ENCODE results near the gene GALNT1.

Gene GALNT1

DNA sequence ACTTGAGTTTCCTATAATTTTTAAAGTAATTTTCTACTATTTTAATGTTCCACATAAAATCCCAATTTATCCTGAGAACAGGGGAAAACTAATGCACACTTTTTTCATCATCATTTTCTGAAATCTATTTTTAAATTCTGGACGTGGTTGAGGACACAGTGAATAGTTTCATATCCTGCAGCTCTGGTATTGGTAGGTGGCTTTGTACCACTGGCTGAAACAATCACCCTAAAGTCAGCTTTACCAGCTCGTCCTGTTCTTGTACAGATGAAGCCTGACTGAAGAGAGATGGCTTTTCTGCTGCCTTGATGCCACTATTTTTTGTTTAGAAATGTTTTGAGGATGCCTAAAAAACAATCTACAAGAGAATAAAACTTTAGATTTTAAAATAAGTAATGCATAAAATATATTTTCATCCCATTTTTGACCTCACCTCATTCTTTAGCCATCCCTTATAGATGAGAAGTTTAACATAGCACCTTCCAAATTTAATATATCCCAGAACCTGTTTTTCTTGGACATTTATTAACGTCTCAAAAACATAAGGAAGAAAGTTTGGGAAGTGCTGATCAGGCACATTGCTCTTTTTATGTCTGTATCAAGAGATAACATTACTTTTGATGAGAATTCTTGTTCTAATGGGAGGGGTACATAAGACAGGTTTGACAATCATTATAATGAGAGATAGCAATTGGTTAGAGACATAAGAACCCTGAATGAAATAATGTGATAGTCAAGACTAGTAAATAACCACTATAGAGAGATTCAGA lies 80.9 kb downstream of the GALNT1 start:
- H3K4me3 ChIP-seq (ENCODE audit: low read depth, low read length), result no peak overlapping the region

DNA sequence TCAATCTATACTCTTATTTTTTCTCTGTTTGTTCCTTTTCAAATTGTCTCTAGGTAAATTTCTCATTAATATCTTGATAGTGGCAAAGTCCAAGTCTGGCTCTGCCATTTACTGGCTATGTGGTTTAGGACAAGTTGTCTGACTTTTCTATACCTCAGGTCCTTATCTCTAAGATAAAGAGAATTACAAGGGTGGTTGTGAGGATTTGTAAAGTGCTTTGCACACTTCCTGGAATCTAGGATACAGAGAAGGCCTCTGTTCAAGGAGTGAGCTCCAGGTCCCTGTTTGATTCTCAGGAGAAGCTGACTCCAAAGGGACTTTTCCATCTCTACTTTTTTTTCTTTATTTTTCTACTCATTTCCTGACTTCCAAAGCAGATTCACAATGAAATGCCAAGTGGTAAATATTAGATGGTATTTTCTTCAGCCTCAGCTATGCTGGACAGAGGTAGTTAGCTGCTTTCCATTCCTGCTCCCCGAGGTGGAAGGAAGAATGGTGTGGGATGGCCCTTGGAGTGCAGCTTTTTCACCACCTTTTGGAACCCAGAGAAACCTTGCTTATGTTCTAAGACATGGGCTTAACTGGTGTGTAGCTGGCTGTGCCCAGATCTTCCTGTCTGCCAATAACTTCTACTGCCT lies 90.5 kb downstream of the GALNT1 start:
- no peak overlapping the region for H3K4me3 ChIP-seq (ENCODE audit: low read depth, low read length)

DNA sequence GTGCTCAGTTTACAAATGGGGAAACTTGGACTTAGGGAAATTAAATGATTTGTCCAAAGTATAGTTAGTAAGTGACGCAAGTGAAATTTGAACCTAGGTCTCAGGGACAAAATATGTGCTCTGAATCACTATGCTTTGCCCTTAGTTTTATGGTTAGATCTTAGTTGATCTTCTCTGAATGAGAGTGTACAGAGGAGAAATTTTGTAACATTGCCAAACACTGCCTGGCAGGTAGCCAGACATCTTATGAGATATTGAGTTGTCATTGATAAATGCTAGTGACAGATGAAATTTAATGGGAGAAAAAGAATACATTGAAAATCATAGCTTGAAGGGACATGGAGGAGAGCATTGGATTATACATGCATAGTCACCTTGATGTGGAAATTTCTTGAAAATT lies 91.4 kb downstream of the GALNT1 start:
- no peak overlapping the region for H3K4me3 ChIP-seq (ENCODE audit: low read depth, low read length)

DNA sequence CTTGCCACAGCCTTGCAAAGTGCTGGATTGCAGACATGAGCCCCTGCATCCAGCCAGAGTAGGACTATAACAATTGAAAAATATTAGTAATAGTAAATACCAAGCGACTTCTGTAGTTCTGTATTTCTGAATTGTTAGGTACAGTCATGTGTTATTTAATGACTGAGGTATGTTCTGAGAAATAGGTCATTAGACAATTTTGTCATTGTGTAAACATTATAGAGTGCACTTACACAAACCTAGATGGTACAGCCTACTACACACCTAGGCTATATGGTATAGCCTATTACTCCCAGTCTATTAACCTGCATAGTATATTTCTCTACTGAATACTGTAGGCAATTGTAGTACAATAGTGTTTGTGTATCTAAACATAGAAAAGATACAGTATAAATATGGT lies 92.1 kb downstream of the GALNT1 start:
- no peak overlapping the region for H3K4me3 ChIP-seq (ENCODE audit: low read depth, low read length)

DNA sequence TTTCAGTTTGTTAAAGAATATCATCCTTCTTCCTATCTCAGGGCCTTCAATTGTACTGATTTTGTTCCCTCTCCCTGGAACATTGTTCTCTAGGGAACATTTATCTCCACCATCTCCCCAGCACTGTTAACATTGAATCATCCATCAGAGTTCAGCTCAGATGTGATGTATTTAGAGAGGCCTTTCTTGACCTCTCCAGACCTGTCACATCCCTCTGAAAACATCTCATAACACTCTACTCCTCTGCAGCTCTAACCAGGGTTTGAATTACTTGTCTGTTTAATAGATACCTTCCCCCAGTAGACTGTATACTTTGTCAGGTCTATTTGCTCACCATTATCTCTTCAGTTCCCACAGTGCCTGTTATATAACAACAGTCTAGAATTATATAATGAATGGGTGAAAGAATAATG lies 98.6 kb downstream of the GALNT1 start:
- no peak overlapping the region for H3K4me3 ChIP-seq (ENCODE audit: low read depth, low read length)

DNA sequence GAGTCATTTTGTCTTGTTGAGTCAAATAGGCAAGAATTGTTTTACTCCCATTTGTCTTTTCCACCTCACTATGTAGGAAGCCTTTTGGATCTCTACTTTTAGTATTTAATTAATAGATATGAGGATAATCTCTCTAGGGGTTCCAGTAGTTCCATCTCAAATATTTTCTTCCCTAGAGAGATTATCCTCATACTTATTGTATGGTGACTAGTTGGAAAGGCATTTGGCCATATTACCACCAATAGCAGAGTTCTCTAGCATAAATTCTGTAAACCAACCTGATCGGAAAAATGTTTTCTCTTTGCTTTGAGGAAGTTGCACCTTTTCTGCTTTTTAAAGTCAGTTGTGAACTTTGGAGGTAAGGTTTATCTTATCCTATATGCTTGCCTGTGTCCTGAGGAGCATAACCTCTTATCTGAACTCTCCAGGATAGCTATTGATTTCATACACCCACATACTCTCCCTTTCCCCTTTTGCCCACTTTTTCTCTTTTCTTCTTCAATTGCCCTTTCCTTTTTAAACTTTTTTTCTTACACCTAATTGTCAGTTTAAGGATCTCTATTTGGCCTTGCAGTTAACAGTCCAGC lies 100.8 kb downstream of the GALNT1 start:
- no peak overlapping the region for H3K4me3 ChIP-seq (ENCODE audit: low read depth, low read length)

DNA sequence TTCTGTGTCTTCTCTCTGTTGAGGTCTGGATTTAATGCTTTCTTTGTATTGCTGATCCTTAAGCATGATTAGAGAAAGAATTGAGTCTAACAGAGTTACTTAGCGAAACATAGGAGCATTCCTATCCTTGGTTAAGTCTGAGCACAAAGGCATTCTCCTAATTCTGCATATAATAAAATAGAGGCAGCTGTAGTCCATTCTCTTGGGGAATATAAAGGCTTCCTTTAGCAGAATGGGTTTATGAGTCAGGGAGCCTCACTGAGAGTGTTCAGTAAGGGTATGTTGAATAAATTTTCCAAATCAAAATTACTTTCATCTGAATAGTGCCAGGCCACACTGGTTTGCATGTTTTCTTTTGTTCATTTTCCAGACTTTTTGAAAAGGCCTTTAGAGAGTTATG lies 101.5 kb downstream of the GALNT1 start:
- H3K4me3 ChIP-seq (ENCODE audit: low read depth, low read length), result no peak overlapping the region

DNA sequence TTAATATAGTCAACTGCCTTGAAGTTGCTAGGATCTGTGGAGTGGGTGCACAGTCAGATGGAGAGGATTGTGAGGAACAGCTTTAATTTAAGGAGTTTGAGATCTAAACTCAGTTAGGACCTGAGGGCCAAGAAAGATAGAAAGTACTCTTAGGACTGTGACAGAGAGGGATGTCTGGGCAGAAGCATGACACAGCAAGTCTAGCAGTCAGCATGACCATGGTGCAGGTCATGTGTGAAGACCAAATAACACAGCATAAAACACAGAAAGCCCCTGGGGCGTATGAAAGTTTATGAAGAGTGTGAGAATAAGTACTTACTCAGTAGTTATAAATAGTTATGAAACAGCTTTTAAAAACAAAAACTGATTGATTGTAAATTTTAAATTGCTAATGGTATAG lies 107.2 kb downstream of the GALNT1 start:
- no peak overlapping the region for H3K4me3 ChIP-seq (ENCODE audit: low read depth, low read length)

DNA sequence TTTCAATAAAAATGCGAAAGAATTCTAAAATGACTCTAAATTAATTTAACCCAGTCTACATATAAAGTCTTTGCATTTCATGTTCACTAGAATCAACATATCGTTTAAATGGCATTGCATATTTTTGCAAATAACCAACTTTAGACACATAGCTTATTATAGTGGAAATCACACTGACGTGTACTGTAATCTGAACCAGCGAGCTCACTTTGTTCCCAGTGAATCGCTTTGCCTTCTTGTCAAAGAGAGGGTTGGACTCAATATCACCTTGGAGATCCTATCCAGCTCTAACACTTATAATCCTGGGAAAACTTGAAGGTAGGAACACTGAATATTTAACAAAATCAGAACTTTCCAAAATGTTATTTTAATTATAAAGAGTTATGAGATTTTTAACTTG lies 108.2 kb downstream of the GALNT1 start:
- H3K4me3 ChIP-seq (ENCODE audit: low read depth, low read length), result no peak overlapping the region

DNA sequence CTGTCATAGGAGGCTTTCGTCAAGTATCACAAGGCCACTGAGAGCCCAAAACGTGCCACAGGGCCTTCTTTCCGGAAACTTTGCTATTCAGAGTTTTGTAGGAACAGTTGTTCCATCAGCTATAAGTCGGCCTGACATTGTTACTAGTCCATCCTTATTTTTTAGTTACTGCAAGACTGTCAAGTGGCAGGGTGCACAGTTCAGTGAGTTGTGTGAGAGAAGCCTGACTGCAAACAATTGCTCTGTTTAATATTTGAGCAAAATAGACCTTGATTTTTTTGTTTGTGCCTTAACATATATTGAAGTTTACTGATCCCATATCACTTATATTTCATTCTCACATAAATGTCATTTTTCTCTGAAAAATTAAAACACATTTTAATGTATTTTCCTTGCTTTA lies 110.1 kb downstream of the GALNT1 start:
- H3K4me3 ChIP-seq (ENCODE audit: low read depth, low read length), result no peak overlapping the region

DNA sequence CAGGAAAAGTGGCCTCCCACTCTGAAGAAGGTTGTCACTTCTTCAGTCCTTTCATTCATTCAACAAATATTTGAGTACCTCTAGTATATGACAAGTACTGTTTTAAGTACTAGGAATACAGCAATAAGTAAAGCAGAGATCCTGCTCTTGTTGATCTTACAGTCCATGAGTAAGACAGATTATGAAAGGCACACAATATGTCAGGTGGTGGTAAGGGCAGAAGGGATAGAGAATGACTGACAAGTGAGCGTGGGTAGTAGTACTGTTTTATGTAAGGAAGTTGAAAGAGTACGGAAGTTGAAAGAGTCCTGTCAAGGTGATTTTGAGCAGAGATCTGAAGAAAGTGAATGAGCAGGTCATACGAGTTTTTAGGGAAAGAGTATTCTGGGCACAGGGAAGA lies 111.3 kb downstream of the GALNT1 start:
- no peak overlapping the region for H3K4me3 ChIP-seq (ENCODE audit: low read depth, low read length)

DNA sequence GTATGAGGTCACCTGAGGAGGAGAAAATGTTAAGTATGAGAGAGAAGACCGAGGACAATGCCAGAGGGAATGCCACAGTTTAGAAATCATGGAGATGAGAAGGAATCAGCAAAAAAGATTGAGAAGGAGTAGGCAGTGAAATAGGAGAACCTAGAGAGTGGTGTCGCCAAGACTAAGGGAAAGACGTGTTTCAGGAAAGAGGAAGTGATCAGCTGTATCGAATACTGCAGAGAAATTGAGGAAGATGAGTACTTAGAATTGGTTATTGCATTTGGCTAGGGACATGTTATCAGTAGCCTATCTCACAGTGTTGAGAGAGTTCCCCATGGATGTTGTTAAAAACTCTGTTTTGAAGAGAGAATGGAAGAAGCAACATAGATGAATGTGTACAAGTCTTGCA lies 112.3 kb downstream of the GALNT1 start:
- no peak overlapping the region for H3K4me3 ChIP-seq (ENCODE audit: low read depth, low read length)

DNA sequence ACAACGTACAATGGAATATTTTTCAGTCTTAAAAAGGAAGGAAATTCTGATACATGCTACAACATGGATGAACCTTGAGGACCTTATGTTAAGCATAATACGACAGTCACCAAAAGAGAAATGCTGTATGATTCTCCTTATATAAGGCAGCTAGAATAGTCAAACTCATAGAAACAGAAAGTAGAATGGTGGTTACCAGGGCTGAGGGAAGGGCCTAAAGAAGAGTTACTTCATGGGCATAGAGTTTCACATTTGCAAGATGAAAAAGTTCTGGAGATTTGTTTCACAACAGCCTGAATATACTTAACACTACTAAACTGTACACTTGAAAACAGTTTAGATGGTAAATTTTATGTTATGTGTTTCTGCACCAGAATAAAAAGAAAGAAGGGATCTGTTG lies 113.3 kb downstream of the GALNT1 start:
- no peak overlapping the region for H3K4me3 ChIP-seq (ENCODE audit: low read depth, low read length)

DNA sequence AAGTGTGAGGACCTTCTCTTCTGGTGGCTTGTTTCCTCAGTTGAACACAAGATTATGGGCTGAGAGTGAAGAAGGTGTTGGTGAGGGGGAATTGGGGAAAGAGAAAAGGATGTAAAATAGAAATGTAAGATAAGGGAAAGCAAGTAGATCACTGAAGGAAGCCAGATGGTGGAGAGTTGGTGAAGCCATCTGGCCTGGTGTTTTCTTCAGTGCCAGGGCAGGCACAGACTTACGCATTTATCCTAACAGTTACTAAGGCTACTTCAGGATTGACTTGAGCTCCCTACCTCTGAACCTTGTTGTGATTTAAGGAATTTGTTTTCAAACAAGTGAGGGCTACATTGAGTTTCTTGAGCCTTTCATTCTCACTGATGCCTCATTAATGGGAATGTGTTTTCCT lies 113.8 kb downstream of the GALNT1 start:
- no peak overlapping the region for H3K4me3 ChIP-seq (ENCODE audit: low read depth, low read length)

DNA sequence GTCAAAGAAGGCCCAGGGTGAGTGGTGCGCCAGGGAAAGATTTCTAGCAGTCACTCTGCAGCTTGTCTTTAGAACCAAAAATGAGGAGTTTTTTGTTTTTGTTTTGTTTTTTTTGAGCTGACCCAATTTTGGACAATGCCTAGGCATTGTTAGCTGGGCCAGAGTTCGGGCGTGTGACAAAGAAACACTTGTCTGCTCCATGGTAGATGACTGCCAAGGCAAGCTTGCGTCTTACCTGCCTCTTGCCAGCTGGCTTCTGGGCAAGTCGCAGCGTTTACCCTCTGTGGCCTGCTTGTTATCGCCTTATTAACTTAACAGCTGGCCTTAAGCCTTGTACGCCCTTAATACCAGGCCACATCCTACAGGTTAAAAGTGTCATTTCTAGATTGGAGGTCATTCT lies 114.3 kb downstream of the GALNT1 start:
- H3K4me3 ChIP-seq (ENCODE audit: low read depth, low read length), result no peak overlapping the region

DNA sequence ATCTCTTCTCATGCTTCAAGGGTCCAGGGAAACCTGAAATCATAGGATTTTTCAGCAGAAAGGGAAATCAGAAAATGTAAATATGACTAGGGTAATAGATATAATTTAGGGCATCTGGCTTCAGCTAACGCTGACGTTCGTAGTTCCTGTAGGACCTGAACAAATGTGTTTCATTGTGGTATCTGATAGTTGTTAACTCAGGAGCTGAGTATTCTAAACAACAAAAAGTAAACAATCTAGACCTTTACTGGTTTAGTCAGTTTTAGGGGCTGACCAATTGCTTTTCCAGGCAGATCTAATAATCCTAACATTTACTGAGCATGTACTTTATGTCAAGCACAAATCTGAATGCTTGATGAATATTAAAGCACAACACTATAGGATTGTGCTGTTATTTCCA lies 114.8 kb downstream of the GALNT1 start:
- H3K4me3 ChIP-seq (ENCODE audit: low read depth, low read length), result no peak overlapping the region

DNA sequence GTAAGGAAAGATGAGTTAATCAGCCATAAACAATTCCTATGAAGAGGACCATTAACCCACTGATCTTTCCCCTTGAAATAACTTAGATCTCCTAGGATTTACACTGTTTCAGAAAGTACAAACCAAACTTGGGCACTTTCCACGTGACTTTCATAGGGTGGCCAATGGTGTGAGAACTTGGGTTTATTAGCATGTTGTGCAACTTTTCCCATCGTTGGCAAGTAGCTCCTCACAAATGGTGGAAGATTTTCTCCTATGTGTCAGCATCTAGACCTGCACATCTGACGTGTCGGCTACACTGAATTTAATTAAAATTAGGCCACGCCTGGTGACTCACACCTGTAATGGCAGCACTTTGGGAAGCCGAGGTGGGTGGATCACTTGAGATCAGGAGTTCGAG lies 116.3 kb downstream of the GALNT1 start:
- no peak overlapping the region for H3K4me3 ChIP-seq (ENCODE audit: low read depth, low read length)

DNA sequence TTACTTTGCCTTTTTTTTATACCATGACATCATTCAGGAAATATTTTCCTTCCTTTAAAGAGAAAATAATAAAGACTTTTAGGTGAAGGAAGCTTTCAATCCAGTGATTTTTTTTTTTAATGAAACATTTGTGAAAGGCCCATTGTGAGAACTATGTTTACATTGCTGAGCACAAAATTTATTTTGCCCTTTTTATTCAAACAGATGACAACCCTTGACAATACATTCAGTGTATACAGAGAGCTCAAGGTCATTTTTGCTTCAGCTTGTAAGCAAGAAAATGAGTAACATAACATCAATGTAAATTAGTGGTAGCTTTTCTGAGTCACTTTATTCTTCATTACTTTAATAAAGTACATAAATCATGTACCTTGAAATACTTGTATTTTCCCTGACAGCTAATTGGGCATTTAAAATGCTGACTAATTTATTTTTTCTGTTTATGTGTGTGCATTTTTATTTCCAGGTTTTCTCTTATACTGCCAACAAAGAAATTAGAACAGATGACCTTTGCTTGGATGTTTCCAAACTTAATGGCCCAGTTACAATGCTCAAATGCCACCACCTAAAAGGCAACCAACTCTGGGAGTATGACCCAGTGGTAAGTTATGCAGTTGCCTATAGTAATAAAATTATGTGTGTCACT lies 121.6 kb downstream of the GALNT1 start:
- H3K4me3 ChIP-seq (ENCODE audit: low read depth, low read length), result no peak overlapping the region

DNA sequence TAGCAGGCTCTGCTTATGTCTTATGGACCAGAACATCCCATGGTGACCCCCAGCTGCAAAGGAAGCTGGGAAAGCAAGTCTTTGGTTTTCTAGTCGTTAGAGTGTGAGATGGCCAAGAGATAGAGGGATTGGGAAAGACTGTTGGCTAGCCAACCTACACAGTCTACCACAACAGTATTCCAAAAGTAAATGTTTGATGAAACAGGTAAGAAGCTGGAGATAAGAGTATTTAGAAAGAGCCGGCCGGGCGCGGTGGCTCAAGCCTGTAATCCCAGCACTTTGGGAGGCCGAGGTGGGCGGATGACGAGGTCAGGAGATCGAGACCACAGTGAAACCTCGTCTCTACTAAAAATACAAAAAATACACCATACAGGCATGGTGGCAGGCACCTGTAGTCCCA lies 124.4 kb downstream of the GALNT1 start:
- H3K4me3 ChIP-seq (ENCODE audit: low read depth, low read length), result no peak overlapping the region

DNA sequence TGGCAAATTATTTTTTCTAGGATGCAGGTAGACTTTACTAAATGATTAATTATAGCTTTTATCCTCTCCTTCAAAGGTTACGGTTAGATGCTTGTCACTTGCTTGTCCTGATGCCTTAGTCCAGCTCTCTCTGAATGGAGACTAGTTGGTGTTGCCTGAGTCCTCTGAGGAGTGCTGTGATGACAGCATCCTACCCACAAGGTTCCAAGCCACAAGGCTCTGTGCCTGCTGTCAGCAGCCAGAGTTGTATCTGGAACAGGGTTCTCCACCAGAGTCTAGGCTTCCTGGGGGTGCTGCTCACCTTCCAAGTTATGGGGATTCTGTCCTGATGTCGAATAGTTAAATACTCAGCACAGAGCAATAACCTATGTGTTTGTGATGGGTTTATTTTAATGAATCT lies 125.7 kb downstream of the GALNT1 start:
- no peak overlapping the region for H3K4me3 ChIP-seq (ENCODE audit: low read depth, low read length)

DNA sequence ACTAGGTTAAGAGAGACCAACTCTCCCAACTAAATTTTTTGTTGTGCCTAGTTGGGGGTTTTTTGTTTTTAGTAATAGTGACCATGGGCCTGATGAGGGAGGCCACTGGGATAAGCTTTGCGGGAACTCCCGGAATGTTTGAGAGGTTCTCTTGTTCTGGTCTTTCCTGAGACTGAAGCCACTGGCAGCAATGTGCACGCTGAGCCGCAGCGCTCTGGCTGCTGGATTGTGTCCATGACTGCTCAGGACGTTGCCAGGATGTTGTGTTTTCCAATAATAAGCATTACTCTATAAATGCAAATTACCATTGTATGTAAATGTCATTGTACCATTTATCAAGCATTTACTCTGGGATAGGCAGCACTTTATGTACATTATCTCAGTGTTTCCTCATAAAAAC lies 126.1 kb downstream of the GALNT1 start:
- no peak overlapping the region for H3K4me3 ChIP-seq (ENCODE audit: low read depth, low read length)

DNA sequence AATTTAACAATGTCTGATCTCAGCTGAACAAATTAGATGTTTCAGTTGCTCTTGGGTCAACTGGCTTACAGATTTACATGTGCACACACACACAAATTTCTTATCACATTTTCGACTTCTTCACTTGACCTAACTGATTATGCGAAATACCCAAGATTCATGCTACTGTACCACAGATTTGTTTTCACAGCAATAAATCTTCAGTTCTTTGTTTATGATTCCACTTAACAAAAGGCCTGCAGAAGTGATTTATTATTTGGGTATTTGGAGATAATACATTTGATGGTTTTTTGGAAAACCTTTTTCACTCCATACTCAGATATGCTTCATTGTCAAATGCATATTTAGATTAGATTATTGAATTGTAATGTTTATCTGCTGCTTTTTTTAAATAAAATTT lies 129.0 kb downstream of the GALNT1 start:
- no peak overlapping the region for H3K4me3 ChIP-seq (ENCODE audit: low read depth, low read length)

Measured in iPS-11a (cell line).